Central memory CD8-positive, alpha-beta T cell (primary cell): ENCODE data around the gene TFF2.

Experiments used
- ATAC-seq: fragments of 150-1000 bp; cut with Tn5 transposase; replicated peaks from 2 replicates; pipeline ENCODE4 v1.10.0; 2022; ENCODE audit warnings: mild to moderate bottlenecking, moderate FRiP score, moderate number of reproducible peaks; ENCODE audit not compliant: poor library complexity, severe bottlenecking; ENCODE audit errors: extremely low read depth
- DNase-seq, 2 donors: peaks; one replicate each; pipeline ENCODE4 v3.0.0; 2021; ENCODE audit warnings: low spot score in 2 of 2
- H3K27ac Mint-ChIP-seq: one replicate; pipeline ENCODE4 v1.8.0; 2022; ENCODE audit warnings: low read depth, mild to moderate bottlenecking, moderate library complexity, mixed read lengths
- H3K27me3 Mint-ChIP-seq: one replicate; pipeline ENCODE4 v1.8.0; 2022; ENCODE audit warnings: mixed read lengths
- H3K36me3 Mint-ChIP-seq: one replicate; pipeline ENCODE4 v1.8.0; 2022; ENCODE audit warnings: mild to moderate bottlenecking, moderate library complexity, mixed read lengths; ENCODE audit not compliant: insufficient read depth
- H3K4me1 Mint-ChIP-seq: one replicate; pipeline ENCODE4 v1.8.0; 2022; ENCODE audit warnings: mixed read lengths
- H3K4me3 Mint-ChIP-seq: one replicate; pipeline ENCODE4 v1.8.0; 2022; ENCODE audit warnings: mild to moderate bottlenecking, moderate library complexity, mixed read lengths
- H3K9me3 Mint-ChIP-seq: one replicate; pipeline ENCODE4 v1.8.0; 2022; ENCODE audit warnings: mixed read lengths

The TFF2 gene

GRCh38 chr21:42298237-42298636, 52.6 kb downstream of the TFF2 start:
- Mint-ChIP-seq H3K4me3 (no peak overlapping the region), H3K27me3 (no peaks in the 10 kb centered on the region), H3K9me3 (no peaks in the 10 kb centered on the region), H3K36me3 (peaks cover 10% of the 10 kb centered on the region), H3K4me1 (no peaks in the 10 kb centered on the region), H3K27ac (no peak overlapping the region)
- ATAC-seq (no peak), DNase-seq (no peak)

- ATAC-seq, result no peak
- Mint-ChIP-seq H3K36me3 (peaks cover 10% of the 10 kb centered on the region), H3K4me3 (no peak overlapping the region), H3K9me3 (no peaks in the 10 kb centered on the region), H3K4me1 (no peaks in the 10 kb centered on the region), H3K27me3 (no peaks in the 10 kb centered on the region), H3K27ac (no peak overlapping the region)
- no peak for DNase-seq
Observed at GRCh38 chr21:42297377-42297776, 53.4 kb downstream of the TFF2 start.

GRCh38 chr21:42296501-42296900, 54.3 kb downstream of the TFF2 start:
- H3K4me3 Mint-ChIP-seq, result no peak overlapping the region
- no peak for ATAC-seq
- no peak for DNase-seq
- H3K27ac Mint-ChIP-seq, result no peak overlapping the region
- no peaks in the 10 kb centered on the region for H3K4me1 Mint-ChIP-seq
- H3K36me3 Mint-ChIP-seq, result peaks cover 10% of the 10 kb centered on the region
- no peaks in the 10 kb centered on the region for H3K27me3 Mint-ChIP-seq
- H3K9me3 Mint-ChIP-seq, result no peaks in the 10 kb centered on the region
